Gastroesophageal sphincter (tissue), 3 donors: Measurements from ENCODE around the gene WDR33.

Experiments
- EP300 ChIP-seq: sonication (generic); formaldehyde crosslinking; IDR thresholded peaks from one replicate; pipeline ENCODE4 v1.6.1; 2017; ENCODE audit warnings: antibody characterized with exemption, mild to moderate bottlenecking
- POLR2A ChIP-seq, 2 donors: fragments of 450-650 bp; IDR thresholded peaks; one replicate each; pipeline ENCODE4 v1.6.1; 2017; ENCODE audit warnings: antibody characterized with exemption in 2 of 2, mild to moderate bottlenecking in 2 of 2, moderate library complexity in 1 of 2
- POLR2AphosphoS5 ChIP-seq: sonication (generic); formaldehyde crosslinking; IDR thresholded peaks from one replicate; pipeline ENCODE4 v1.6.1; 2017; ENCODE audit warnings: antibody characterized with exemption
- TF ChIP-seq, protein P1 (sequence below), 4 experiments: fragments of 200-600 bp in 2 of 4; fragments of 450-650 bp in 2 of 4; sonication (generic) in 1 of 4; IDR thresholded peaks; one replicate each; pipeline ENCODE4 v1.5.1; 2017 to 2019; ENCODE audit warnings: antibody characterized with exemption in 4 of 4, mild to moderate bottlenecking in 2 of 4, moderate library complexity in 2 of 4

DNA sequence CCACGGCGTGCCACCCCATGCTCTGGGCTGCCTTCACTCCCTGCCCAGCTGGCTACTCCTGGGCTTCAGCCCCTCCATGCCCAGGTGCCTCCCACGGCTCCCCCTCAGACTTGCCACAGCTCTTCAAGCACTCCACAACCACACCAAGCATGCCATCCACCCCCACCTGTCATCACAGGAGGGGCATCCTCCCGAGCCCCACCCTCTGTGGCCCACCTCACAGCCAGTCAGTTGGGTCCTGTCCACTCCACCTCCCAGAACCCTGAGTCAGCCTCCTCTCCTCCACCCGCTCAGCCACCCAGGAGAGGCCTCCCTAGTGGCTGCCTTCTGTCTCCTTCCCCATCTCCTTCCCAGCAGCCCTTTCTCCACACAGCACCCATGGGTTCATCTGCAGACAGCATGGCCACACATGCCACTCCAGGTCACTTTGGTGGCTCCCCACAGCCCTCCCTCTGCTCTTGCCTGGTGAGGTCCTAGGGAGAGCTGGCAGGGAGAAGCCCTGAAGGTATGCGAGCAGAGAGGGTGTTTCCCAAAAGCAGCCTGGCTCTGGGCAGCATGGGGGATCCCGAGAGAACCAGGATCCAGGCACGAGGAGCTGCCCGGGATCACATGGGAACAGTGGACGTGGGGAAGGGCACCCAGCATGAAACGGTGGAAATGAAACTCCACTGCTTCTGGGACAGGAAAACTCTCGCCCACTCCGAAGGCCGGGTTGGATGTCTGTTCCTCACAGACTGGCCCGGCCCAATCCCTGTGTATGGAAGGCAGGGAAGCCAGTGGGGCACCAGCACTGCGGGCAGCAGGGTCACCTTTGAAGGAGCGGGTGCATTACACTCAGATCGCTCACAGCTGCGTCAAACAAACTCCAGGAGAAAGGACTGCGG, 138.4 kb downstream of the WDR33 start:
- TF ChIP-seq, protein P1, sequence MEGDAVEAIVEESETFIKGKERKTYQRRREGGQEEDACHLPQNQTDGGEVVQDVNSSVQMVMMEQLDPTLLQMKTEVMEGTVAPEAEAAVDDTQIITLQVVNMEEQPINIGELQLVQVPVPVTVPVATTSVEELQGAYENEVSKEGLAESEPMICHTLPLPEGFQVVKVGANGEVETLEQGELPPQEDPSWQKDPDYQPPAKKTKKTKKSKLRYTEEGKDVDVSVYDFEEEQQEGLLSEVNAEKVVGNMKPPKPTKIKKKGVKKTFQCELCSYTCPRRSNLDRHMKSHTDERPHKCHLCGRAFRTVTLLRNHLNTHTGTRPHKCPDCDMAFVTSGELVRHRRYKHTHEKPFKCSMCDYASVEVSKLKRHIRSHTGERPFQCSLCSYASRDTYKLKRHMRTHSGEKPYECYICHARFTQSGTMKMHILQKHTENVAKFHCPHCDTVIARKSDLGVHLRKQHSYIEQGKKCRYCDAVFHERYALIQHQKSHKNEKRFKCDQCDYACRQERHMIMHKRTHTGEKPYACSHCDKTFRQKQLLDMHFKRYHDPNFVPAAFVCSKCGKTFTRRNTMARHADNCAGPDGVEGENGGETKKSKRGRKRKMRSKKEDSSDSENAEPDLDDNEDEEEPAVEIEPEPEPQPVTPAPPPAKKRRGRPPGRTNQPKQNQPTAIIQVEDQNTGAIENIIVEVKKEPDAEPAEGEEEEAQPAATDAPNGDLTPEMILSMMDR (IDR thresholded peaks at IDR 0.05) = no peak
- TF ChIP-seq POLR2A (IDR thresholded peaks at IDR 0.05) (peak in 1 of 2 donors; percentile 23), POLR2AphosphoS5 (peak; percentile 5), EP300 (no peak)
